Lung microvascular endothelial cell (primary cell): ENCODE measurements around the gene COL25A1. TPM values are rescaled to one million over a fixed set of nuclear protein-coding genes. Genes with fewer than 3 reads are reported as not detected.
A peak's percentile ranks its signal among the peaks of the same experiment; 100 is the strongest.
"Not testable (repeated sequence)": the region's sequence is repeated elsewhere in the genome, so short reads cannot be mapped to it uniquely, and the experiment has no call there.

Experiments
- DNase-seq, 2 donors: peaks; one replicate each; pipeline versions ENCODE4 v3.0.0 to v3.0.0-alpha.2; 2010; ENCODE audit warnings: low read depth in 2 of 2
- total RNA-seq: library from RNA; depleted of rRNA; stranded (reverse); fragments of >200 nt; gene quantifications from 2 replicates; pipeline ENCODE4 v1.2.1, GENCODE V29; 2014

COL25A1 gene
- total RNA-seq, 1 donor from 2014 or later, result under 0.01 TPM

DNA sequence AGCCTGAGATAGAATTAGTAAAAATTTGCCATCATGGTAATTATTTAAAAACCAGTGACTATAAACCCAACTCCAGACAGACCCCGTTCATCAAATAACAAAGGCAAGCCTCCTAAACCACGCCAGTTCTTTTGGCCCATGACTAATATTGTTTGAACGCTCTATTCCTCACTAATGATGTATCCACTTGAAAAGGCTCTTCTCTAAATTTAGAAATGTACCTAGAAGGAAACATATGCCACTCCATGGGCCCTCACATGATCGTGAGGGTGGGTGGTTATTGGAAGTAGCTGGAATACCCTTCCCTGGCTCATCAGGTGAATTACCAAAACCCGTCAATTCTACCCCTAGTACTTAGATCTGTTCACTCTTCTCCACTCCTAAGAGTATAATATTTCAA lies 249.2 kb downstream of the COL25A1 start:
- DNase-seq, result no peak

DNA sequence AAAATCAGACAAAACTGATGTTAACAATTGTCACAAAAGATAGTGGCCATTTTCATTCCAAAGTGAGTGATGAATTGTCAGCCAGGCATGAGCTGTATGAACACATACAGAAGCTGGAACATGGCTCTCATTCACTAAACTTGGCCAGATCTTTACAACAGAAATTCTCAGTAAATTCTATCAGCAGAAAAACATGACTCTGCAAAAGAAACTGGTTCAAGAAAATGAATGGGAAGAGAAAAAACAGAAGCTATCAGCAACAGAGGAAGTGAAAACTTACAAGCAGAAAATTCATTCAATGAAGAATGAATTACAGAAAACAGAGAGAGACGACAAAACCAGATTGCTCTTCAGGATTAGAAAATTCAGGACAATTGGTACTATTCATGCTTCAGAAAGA lies 249.6 kb downstream of the COL25A1 start:
- no peak for DNase-seq

DNA sequence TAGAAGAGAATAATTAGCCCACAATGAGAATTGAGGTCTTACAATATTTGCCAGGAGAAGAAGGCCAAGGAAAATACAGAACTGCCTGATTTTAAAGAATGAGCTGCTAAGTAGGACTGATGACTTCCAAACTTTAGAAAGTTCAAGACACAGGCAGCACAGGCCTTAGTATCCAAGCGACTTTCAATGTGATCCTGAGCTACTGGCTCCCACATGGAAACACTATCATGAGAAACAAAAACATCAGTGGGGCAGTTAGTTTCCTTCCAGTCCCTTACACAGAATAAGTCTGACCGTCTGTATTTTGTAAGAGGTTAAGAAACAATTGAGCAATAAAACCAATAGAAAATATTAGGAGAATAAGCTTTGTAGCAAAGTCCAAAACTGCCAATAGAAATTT lies 251.4 kb downstream of the COL25A1 start:
- no peak for DNase-seq

DNA sequence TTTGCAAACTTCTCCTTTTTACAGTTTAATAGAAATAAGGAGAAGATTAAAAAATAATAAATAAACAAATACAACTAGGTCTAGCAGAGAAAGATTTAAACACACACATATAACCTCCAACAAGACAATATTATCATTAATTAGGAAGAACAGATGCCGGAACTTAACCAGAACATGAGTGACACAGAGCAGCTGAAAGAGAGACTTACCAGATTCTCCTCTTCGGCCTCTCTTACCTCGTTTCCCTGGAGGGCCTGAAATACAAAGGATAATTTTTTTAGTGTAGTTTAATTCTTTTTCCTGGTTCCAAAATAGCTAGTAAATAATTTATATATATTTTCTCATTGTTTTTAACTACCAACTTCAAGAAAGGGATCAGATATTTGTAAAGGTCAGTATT lies 252.5 kb downstream of the COL25A1 start:
- DNase-seq, result no peak

GRCh38 chr4:109046471-109047201 lies 255.8 kb downstream of the COL25A1 start:
- DNase-seq, result peak in 1 of 2 donors; percentile 30

DNA sequence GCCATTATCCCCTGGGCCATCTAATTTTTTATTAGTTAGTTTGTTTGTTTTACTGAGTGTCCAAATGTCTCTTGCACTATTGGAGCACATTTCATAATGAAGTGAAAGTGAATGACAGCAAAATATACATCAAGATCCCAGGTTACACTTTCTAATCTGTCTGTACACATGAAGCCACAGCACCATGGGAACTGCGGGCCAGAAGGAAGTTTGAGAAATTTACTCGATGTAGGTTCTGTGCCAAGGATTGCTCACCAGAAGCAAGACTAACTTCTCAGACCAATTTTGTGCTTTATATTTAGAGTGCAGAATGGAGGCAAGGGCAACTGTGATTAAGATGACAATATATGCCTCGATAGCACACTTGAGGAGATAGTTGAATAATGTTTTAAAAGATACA lies 258.0 kb downstream of the COL25A1 start:
- no peak for DNase-seq

DNA sequence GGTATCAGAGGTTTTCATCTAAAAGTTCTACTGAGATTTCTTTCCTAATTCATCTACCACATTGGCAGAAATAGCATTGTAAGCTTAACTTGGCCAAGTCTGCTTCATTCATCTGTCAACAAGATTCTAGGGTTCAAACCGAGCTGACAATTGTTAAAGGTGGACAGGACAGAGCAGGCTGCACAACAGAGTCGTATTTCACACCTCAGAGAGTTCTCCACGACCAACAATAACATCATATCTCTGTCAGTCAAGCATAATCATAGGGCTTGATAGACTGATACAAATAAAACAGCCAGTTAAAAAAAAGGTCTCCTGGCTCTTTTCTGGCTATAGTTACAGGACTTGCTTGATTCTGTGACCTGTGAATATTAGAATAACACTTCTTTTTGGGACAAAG lies 259.2 kb downstream of the COL25A1 start:
- DNase-seq, result no peak

DNA sequence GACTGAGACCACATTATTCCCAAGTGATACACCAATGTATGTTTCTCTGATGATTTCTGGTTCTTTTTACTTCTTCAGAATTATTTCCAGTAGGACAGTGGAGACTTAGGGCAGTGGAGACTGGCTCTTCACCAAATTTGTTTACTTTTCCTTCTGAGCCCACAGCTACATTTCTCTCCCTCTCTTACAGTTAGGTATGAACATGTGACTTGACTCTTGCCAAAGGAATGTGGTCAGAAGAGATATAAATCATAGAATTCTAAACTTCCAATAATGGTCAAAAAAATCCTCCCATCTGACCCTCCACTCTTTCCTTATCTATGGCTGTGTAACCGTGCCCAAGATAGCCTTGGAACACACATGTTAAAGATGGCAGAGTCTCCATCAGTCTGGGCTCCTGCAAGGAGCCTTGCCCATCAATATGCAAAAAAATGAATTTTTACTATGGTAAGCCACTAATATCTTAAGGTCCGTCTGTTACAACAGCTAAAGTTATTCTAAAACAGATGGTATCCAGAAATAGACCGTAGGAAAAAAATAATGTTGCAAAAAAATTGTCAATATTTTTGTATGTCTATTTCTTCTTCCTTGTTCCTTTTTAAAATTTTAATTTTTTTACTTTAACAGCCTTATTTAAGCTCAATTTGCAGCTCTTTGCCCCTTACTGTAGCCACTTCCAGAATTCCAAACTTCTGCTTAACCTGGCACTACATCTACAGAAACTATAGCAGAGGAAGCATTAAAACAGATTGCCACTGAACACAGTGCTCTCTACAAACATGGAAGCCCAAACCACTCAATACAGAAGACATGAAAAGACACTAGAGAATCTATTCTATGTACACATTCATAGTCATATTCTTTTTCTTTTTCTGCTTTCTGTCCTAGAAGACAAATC lies 260.7 kb downstream of the COL25A1 start:
- no peak for DNase-seq

DNA sequence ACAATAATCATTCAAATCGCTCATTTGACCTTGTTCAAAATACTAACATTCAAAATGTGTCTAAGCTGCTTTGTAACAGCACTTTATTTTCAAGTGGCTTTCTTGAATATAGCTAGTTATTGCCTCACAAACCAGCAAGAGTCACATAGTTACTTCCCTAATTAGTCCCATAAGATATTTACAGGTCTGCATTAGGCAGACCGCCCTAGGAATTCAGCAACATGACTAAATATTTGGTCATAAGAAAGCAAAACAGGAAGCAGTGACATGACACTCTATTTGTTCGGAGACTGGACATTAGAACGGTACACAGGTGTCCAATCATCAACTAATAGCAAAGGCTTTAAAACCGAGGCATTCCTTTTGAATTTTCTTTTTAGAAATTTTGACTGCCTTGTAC lies 262.0 kb downstream of the COL25A1 start:
- DNase-seq, result no peak

- no peak for DNase-seq
Measured at GRCh38 chr4:109037026-109037425, 265.4 kb downstream of the COL25A1 start.

- DNase-seq, result no peak
Measured at GRCh38 chr4:109033993-109034392, 268.5 kb downstream of the COL25A1 start.

GRCh38 chr4:109032671-109033070 lies 269.8 kb downstream of the COL25A1 start:
- DNase-seq, result no peak

GRCh38 chr4:109029987-109030386 lies 272.5 kb downstream of the COL25A1 start:
- DNase-seq, result peak in 1 of 2 donors; percentile 23

DNA sequence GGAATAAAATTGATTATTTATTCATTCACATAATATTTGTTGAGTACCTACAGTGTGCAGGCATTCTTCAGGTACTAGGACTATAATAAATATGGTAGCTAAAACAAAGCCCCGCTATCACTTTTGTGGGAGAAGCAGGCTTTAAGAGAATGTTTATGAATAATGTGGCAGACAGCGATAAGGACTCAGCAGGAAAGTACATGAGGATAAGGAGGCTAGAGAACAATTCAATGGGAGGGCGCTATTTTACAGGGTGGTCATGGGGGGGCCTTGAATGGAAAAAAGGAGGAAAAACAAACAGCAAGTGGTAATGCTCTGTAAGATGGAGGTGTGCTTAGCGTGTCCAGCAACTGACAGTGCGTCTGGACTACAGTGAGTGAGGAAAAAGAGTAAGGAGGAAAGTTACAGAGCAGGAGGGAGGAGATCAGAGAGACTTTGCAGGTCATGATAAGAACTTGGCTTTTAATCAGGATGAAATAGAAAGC lies 275.4 kb downstream of the COL25A1 start:
- DNase-seq, result no peak

DNA sequence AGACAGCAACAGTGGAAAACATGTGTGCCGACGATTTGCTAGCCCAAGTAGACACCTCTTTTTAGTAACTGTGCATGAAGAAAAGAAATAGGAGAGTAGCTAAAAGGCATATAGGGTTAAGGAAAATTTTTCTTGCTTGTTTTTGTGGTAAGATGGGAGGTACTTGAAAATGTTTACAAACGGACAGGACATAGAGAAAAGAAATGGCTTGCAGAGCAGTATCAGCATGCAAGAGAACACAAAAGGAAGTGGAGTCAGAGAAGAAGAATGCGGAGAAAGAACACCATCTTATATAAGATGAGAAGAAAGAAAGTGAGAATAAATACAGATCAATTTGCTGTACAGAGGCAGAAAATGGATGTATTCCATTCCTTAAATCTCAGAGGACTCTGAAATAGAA lies 275.9 kb downstream of the COL25A1 start:
- peak in 1 of 2 donors; percentile 22 for DNase-seq

DNA sequence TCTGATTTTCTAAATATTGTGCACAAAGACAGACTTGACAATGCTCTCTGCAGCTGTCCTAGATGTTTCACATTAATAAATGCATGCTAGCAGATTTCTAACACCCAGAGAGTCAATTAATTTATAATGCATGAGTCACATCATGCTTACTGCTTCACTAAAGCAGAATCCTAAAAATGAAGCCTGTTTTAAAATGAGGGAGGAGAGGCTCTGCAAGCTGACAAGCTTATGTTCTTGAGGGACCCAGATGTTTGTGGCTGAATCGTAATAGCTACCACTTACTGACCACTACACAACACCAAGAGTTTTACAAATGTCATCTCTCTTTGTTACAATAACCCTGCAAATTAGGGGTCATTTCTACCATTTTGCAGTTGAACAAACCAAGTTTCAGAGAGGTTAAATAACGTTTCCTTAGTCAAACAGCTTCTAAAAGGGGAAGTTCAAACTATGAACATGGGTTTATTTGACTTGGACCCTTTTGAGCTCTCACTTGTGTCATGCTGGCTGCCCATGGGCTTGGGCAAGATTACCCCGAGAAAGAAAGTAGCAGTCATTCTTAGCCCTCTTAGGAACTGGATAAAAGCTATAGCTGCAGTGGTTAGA lies 276.9 kb downstream of the COL25A1 start:
- no peak for DNase-seq

DNA sequence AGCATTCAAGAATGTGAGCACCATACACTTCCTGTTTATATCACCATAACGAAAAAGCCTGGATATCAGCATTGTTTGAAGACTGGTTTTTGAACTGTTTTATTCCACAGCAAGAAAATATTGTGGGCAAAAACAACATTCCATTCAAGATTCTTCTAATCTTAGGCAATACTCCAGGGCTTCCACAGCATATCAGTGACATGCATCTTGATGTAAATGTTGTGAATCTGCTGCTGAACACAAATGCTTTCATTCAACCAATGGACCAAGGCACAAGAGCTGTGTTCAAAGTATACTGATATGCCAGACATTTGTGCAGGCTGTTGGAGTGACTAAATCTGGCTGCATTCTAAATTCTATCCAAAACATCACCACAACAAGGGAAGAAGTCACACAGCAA lies 279.5 kb downstream of the COL25A1 start:
- DNase-seq, result peak in 1 of 2 donors; percentile 34

DNA sequence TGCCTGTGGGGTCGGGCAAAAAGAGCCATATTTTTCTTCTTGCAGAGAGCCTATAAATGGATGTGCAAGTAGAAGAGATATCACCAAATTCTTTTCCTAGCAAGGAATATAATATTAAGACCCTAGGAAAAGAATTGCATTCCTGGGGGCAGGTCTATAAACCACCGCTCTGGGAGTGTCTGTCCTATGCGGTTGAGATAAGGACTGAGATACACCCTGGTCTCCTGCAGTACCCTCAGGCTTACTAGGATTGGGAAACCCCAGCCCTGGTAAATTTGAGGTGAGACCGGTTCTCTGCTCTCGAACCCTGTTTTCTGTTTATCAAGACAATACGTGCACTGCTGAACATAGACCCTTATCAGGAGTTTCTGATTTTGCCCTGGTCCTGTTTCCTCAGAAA lies 280.8 kb downstream of the COL25A1 start:
- not testable (repeated sequence) for DNase-seq

DNA sequence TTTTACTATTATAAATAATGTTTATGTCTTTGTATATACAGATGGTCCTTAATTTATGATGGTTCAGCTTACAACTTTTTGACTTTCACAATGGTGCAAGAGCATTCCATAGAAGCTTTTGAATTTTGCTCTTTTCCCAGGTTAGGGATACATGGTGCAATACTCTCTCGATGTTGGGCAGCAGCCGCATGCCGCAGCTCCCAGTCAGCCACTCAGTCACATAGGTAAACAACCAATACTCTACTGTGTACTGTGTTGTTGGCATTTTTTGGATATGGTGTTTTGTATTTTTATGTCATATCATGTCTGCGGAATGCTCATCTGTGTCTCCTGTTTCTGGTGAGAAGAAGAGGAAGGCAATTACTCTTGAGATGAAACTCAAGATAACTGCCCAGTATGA lies 281.6 kb downstream of the COL25A1 start:
- no peak for DNase-seq

GRCh38 chr4:109016200-109016599 lies 286.3 kb downstream of the COL25A1 start:
- no peak for DNase-seq

DNA sequence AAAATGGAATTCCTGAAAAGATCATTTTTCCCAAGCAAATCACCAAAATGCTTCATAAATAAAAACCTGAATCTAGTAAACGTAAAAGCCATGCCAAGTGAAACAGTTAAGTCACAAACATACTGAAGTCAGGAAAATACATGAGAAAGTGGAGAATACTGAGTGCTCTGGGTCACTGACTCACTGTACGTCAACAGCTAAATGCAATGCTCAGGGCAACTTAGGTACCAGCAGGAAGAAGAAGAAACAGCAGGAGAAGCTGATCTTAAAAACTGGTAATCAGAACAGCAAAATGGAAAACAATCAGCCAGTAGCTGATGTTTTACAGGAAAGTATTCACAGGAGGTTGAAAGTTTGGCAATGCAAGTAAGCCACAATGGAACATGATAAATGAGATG lies 287.0 kb downstream of the COL25A1 start:
- no peak for DNase-seq
